NCI-H187 (cell line): ENCODE data around the gene FA2H.
"Not testable (repeated sequence)": the region's sequence is repeated elsewhere in the genome, so short reads cannot be mapped to it uniquely, and the experiment has no call there.

ENCODE experiments used
- DNase-seq, 2 experiments: peaks; one replicate each; lab custom pipeline; 2025; lab: John Stamatoyannopoulos, UW

The FA2H gene

DNA sequence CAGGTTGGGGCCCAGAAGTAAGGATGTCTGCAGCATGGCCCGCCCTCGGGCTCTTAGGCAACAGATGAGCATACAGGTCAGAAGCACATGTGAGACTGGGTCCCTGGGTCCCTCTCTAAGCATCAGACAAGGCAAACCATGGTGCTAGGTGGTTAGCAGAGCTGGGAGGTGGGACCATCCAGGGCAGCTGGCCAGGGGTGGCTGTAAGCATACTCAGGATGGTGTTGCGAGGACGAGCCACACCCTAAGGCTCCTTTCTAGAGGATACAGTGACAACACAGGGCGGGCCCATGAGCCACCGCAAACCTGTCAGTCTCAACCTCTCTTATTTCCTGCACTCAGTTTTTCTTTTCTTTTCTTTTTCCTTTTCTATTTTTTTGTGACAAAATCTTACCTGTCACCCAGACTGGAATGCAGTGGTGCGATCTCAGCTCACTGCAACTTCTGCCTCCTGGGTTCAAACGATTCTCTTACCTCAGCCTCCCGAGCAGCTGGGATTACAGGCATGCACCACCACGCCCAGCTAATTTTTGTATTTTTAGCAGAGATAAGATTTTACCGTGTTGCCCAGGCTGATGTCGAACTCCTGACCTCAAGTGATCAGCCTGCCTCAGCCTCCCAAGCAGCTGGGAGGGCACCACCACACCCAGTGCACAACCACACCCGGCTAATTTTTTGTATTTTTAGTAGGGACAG lies 3.6 kb downstream of the FA2H start:
- no peak for DNase-seq

DNA sequence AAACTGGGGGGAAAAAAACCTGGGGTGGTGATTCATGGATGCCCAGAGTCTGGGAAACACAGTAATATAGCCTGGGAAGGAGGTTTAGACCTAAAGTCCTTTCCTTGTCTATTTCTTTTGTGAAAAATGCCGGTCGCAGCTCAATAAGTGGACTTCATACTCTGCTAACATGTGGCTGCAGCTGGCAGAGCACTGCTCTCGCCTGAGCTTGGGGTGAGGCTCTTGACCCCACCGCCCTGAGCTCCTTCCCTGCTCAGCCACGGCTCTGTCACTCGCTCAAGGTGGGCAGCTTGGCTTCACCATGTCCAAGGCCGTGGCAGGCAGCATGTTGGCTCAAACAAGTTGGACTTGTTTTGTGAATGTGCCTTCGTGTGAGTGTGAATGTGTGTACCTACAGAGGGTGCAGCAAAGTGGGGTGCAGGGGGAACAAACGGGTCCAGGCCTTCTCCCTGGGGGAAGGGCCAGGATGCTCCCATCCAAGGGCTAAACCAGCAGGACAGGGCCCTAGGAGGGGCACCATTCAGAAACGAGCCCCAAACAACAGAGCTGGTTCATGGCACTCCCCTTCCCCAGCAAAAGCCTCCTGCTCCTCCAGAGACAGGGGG lies 4.9 kb downstream of the FA2H start:
- no peak for DNase-seq

DNA sequence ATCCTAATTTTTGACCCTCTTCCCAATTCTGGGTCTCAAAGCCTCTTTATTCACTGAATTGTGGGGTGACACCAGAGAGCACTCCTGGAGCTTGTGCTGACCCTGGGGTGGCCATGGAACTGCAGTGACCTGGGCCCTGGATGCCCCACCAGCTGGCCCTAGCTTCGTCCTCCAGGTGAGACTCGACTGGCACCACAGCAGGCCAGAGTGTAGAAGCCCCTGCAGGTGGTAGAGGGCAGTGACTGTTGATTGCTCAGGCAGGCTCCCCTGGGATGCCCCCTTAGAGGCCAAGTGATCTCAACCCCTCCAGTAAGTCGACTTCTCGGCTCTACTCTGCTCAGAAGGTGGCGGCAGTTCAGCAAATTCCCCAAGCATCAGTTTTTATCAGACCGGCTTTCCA lies 6.4 kb downstream of the FA2H start:
- no peak for DNase-seq

DNA sequence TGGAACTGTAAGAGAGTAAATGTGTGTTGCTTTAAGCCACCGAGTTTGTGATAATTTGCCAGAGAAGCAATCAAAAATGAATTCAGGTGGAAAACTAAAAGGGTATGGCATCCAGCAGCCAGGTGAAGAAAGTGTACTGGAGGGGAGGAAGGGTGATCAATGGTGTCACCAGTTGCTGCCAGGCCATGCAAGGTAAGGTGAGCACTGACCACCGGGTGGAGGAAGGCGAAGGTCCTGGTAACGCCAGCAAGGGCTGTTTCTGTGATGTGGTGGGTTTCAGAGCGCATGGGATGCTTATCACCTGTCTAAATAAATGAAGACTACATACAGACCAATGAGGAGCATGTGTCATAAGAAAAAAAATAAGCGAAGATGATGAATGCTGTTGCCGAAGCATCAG lies 6.9 kb downstream of the FA2H start:
- no peak for DNase-seq

DNA sequence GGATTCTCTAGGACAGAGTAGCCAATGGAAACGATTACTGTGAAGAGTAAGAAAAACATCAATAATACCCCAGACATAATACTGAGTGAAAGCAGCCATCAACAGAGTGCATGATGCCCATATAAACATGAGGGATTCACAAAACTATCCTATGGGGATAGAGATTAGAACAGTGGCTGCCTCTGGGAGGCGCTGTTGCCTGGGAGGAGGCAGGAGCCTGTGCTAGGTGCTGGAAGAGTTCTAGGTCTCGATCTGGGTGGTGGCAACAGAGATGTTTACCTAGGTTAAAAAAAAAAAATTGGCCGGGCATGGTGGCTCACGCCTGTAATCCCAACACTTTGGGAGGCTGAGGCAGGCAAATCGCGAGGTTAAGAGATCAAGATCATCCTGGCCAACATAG lies 7.9 kb downstream of the FA2H start:
- no peak for DNase-seq

DNA sequence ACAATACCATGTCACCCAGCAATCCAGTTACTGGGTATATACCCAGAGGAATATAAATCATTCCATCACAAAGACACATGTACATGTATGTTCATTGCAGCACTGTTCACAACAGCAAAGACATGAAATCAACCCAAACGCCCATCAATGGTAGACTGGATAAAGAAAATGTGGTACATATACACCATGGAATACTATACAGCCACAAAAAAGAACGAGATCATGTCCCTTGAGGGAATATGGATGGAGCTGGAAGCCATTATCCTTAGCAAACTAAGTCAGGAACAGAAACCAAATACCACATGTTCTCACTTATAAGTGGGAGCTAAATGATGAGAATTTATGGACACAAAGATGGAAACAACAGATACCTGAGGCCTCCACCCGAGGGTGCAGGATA lies 10.4 kb downstream of the FA2H start:
- DNase-seq, result not testable (repeated sequence)

DNA sequence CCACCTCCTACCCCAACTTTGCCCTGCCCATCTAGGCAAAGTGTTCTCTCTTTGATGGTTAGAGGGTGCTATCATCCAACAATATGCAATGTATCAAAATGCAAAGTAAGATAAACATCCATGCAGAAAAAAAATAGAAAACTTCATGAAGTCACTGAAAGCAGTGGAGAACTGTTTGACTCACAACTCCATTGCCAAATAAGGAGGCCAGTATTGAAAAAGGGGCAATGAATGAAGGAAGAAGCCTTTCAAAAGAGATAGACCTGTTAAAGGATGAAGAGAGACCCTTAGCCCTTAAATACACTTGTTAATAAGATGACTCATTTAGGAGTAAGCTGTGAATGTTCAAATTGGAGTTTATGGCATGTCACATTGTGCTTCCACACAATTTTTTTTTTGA lies 13.0 kb downstream of the FA2H start:
- no peak for DNase-seq

DNA sequence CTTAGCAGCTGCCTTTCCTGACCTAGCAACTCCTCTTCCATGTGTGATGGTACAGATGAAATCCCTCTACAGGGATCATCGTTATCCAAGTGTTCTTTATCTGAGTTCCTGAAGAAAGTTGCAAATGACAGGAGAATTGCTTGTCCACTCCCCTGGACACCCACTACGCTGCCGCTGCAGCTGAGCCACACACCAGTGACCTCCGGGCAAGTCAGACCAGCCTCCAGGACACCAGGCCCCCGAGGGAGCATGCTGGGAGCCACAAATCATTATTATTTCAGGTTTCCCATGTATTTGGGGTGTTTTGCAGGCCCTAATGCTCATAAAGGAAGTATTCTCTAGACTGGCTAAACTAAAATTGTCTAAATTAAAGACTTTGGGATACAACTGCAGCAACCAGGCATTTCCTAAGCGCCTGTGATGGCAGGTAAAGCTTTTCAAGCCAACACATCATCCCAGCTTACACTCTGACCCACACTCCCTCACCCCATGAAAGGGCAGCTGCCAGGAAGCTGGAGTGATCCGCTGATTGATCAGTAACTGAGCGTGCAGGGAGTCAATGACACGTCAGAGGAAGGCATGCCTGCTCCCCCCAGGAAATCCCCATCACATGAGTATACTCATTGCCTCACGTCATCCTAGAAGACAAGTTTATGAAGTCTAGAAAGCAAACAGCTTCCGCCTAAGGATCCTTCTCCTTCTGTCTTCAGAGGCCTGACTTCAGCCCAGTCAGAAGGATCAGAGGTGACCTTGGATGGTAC lies 14.4 kb downstream of the FA2H start:
- DNase-seq, result no peak

DNA sequence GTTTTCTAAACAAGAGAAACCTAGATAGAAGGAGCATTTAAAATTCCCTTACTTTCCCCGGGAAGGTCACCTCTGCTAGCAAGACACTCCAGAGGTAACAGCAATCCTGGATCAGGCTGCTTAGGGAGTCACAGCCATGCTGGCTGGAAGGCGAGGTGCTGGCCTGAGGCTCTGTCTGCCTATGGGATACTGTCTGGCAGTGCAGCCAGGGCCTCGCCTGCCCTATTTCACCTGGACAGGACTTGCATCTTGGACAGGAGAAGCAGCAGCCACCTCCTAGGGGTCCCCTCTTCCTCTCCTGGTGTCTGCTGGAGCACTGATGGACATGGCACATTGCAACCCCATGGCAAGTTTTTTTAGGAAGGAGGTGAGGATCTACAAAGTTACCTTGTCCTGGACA lies 15.1 kb downstream of the FA2H start:
- no peak for DNase-seq

DNA sequence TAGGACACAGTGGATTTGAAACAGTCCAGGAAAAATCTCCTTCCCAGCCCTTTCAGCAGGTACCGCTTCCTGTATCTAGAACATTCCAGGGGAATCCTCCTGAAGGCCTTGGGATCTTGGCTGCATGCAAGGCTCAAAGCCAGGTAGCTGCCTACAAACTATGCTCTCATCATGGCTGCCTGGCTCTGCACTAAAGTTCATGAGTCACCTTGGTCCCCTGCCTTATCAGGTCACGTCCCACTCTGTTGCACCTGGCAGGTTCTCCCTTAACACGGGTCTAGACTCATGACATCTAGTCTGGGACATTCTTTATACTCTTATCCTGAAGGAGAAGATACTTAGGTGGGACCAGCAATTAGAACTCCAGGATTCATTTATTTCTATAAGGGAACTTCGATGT lies 15.8 kb downstream of the FA2H start:
- no peak for DNase-seq

DNA sequence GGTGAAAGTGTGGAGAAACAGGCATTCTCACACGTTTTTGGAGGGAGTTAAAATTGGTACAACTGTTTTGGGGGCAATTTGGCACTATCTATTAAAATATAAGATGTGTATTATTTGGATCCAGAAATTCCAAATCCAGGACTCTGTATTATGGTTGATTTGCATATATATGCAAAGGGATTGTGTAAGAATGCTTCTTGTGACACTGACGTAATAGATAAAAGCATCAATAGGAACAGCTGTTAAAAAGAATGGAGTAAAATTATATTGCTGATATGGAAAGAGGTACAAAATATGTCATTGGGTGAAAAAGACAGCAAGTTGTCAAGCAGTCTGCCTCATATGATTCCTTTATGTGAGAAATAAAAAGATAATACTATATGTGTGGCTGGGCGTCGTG lies 17.3 kb downstream of the FA2H start:
- DNase-seq, result no peak

DNA sequence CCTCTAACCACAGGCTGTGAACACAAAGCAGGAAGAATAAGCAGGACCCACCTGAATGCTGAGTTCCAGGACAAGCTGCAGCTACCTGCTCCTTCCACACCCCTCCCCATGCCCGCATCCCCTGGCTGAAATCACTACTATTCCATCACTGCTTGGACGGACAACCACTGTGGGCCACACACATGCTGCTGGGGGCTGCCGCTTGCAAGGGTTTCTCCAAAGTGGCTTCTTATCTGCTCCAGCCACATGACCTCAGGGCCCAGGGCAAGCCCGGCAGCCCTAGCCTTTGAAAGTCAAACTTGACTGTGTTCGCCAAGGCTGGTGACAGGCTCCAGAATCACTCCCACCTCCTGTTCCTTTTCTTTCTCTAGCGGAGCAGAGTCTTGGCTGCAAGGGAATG lies 18.4 kb downstream of the FA2H start:
- DNase-seq, result no peak

DNA sequence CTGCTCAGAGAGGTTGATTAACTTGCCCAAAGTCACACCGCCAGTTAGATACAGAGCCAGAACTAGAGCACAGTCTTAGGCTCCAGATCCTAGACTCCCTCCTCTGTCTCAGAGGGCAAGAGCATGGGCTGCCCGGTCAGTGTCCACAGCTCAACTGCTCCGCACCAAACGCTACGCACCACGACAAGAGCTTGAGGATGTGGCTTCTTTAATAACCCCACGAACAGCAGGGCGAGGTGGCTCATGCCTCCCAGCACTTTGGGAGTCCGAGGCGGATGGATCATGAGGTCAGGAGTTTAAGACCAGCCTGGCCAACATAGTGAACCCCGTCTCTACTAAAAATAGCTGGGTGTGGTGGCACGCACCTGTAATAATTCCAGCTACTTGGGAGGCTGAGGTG lies 21.4 kb downstream of the FA2H start:
- no peak for DNase-seq

DNA sequence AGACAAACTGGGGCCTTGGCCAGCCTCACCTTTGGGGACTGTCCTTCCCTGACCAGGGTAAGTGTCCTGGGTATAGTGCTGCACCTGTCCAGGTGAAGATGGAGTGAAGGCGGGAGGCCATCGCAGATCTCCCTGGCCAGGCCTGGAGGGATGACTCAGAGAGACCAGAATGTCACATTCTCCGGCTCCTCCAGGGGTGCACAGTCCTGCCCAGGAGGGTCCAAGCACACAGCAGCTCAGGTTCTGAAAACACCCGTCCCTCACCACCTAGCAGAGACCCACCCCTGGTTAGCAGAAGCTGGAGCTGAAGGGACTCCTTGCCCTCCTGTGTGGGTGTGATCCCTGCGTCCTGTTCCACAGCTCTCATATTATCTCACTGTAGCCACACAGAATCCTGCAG lies 21.9 kb downstream of the FA2H start:
- no peak for DNase-seq

DNA sequence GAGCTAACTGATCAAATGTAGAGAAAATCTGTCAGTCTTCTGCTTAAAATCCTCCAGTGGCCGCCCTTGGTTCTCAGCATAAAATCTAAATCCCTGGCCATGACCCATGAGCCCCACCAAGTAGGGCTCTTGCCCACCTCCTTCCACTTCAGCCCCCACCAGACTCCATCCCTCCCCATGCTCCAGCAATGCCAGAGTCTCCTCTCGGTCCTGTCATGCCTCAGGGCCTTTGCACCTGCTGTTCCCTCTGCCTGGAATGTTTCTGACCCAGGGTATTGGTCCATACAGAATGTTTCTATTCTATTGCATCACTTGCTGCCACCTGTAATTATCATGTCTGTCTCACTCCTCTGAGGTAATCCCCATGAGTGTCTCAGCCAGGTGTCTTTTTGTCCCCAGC lies 22.4 kb downstream of the FA2H start:
- no peak for DNase-seq

DNA sequence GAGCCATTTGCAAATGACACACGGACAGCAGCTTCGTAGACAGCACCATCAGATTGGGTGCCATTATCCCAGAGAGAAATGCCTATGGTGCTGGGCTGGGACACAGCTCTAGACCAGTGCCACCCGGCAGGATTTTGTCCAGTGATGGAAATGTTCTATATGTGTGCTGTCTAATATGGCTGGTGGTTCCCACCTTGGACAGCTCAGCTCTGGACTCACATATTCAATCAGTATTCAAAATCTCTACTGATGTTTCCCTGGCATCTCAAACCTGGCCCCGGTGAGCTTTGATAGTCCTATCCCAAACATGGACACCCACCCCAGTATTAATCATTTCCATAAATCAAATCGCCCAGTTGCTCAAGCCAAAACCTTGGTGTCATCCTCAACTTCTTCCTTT lies 23.0 kb downstream of the FA2H start:
- no peak for DNase-seq

DNA sequence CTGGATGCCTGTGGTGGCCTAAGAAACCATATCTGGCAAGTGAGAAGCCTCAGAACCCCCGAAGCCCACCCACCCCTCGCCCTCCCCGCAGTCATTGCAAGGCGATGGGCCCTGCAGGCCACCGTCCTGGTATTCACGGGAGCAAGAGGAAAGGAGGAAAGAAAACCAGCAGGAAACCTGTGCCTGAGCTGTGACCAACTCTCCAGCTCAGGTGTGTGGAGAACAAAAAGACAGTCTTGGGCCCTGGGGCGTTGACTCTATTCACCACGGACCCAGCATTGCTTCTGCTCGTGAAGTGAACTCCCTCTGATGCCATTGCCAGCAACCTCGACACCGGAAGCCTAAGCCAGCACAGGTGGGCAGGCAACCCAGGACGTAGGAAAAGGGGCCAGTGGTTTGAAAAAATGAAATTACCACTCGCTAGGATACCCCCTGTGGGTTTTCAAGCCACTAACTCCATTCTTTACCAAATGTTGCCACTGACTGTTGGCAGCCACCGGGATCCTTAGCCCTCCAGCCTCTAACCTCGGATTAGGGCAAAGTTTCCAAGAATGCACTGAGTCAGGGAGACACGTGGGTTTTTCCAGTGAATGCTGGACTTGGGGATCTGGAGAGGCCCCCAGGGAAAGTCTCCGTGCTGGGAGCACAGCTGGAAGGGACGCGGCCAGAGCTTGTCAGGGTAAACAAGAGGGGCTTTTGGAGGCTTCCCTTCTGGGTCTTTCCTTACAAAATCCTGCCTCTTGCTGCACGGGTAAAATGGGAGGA lies 25.1 kb downstream of the FA2H start:
- DNase-seq, result no peak

DNA sequence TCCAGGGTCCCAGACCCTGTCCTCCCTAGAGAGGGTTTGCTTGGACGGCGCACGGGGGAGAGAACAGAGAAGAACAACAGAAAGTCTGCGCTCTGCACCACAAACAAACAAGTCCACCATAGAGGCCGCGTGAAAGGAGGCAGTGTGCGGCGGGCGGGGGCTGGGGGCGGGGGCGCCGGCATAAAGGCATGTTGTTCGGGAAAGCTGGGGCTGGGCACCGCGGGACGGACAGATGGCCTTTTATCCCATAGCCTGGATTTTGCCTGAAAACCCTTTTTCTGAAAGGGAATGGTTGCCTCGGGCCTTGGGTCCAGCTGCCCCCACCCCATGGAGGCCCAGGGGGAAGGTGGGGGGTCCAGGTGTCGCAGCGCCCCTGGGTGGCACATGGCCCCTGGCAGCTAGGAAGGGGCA lies 26.0 kb downstream of the FA2H start:
- DNase-seq, result no peak

DNA sequence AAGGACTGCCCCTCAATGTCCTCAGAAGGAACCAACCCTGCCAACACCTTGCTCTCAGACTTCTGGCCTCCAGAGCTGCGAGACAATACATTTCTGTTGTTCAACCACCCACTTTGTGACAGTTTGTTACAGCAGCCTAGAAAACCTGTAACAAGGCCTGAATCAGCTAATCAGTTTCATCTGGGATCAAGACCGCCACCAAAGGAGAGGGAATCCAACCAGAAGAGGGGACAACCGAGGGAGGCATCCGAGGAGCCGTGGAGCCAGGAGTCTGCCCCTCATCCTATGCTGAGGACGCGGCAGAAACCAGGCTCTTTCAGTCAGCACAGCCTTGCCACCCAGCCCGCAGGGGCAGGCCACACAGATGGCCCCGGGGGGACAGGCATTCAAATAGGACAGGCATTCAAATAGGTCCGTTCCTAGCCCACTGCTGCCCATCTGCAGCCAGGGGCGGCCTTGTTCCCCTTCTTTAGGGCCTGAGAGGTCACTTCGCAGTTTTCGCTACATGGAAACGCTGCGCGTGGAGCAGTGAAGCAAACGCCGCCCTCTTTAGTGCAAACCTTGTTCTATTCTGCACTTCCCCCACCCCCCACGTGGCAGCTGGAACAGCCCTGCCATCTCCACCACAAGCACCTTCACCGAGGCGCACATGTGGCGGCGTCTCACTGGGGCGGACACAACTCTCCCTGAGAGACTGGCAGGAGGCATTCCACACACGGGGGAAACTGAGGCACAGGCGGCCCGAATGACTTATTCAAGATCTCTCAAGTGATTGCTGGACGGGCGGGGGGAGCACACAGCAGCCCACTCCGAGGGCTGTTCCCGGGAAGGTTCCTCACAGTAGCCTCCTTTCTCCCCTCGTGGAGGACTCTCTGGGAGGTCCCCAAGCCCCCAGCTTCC lies 26.7 kb downstream of the FA2H start:
- DNase-seq, result no peak

DNA sequence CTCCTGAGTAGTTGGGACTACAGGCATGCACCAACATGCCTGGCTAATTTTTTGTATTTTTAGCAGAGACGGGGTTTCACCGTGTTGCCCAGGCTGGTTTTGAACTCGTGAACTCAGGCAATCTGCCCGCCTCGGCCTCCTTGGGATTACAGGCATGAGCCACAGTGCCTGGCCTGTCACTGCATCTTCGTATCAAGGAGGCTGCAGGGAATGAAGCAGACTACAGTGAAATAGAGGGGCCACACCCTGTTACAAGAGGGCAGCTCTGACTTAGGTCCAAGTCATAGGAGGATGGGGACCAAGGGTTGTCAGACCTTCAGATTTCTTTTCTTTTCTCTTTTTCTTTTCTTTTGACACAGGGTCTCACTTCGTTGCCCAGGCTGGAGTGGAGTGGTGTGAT lies 28.7 kb downstream of the FA2H start:
- no peak for DNase-seq

DNA sequence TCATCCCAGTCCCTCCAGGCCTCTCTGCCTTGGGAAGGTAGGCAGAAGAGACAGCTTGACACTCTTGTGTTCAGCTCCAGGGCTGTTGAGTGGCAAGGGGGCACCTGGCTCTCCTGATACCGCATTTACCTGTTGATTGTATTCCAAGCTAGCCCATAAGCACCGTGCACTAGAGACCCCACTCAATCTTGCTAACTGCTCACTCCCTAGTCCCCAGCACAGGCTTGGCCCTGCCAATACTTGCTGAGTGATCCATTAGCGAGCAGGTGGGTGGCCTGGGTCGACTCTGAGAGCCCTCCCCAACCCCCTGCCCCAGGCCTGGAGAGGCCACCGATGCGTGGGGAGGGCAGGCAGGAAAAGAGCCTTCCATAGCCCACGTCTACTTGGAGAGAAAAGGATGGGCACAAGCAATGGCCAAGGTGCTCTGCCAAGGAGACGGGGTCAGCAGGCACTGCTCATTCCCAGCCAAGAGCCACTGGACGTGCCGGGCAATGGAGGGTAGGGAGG lies 29.5 kb downstream of the FA2H start:
- DNase-seq, result no peak

DNA sequence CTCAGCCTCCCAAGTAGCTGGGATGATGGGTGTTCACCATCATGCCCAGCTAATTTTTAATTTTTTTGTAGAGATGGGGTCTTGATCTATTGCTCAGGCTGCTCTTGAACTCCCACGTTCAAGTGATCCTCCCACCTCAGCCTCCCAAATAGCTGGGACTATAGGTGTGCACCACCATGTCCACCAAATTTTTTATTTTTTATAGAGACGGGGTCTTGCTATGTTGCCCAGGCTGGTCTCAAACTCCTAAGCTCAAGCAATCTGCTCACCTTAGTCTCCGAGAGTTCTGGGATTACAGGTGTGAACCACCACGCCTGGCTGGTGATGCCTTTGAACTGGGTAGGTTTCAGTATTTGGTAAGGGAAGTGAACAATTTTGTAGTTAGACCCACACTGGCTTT lies 30.1 kb downstream of the FA2H start:
- no peak for DNase-seq
